ENCODE results near the gene RNF7. TPM values are rescaled to one million over a fixed set of nuclear protein-coding genes. Genes with fewer than 3 reads are reported as not detected.

Gene RNF7
- total RNA-seq, 1 experiment from 2014 or later, result 126 TPM

- Histone ChIP-seq H3K14ac (ENCODE audit: insufficient read depth, low read length) (no peak overlapping the region), H2BK15ac (ENCODE audit: low read depth, low read length) (no peak overlapping the region), H3K4me1 (ENCODE audit: insufficient read depth, low read length) (no peaks in the 10 kb centered on the region), H2BK12ac (ENCODE audit: insufficient read length, low read depth, low read length) (no peak overlapping the region), H3K18ac (ENCODE audit: insufficient read length, low read depth, low read length) (no peak overlapping the region), H4K20me1 (ENCODE audit: control insufficient read depth, insufficient read depth, insufficient read length) (no peaks in the 10 kb centered on the region), H3K27ac (ENCODE audit: insufficient read length, low read depth, low read length) (no peak overlapping the region), H3K4ac (ENCODE audit: low read depth, low read length) (no peak overlapping the region), H2BK120ac (ENCODE audit: low read depth, low read length, poor library complexity, severe bottlenecking) (no peak overlapping the region), H4K8ac (replicated peaks; ENCODE audit: insufficient read length, low read depth, low read length) (no peak overlapping the region), H4K5ac (ENCODE audit: insufficient read length, low read depth, low read length) (no peak overlapping the region), H2AK5ac (ENCODE audit: insufficient read length, low read length) (no peak overlapping the region), H3K79me1 (ENCODE audit: insufficient read depth, low read depth, low read length, poor library complexity, severe bottlenecking) (no peaks in the 10 kb centered on the region), H3K9me3 (ENCODE audit: control insufficient read depth, low read depth, low read length) (no peaks in the 10 kb centered on the region), H3T11ph (ENCODE audit: low read length) (no peak overlapping the region), H2BK20ac (ENCODE audit: low read depth, low read length, poor library complexity, severe bottlenecking) (no peak overlapping the region), H3K9ac (ENCODE audit: extremely low read depth, insufficient read length, low read length) (no peak overlapping the region), H4K91ac (ENCODE audit: insufficient read length, low read depth, low read length) (no peak overlapping the region), H3K56ac (ENCODE audit: insufficient read length, low read depth, low read length) (no peak overlapping the region), H3K4me2 (ENCODE audit: insufficient read depth, insufficient read length, low read length) (no peak overlapping the region), H3K23ac (ENCODE audit: insufficient read length, low read depth, low read length) (no peak overlapping the region), H3K27me3 (ENCODE audit: insufficient read depth, low read length) (no peaks in the 10 kb centered on the region), H3K23me2 (ENCODE audit: insufficient read length, low read depth, low read length, poor library complexity, severe bottlenecking) (no peaks in the 10 kb centered on the region), H3K79me2 (ENCODE audit: insufficient read depth, low read length) (no peaks in the 10 kb centered on the region), H2AFZ (ENCODE audit: low read length) (no peak overlapping the region), H2BK5ac (ENCODE audit: insufficient read length, low read length) (no peak overlapping the region)
- WGBS (ENCODE audit: extremely low coverage, insufficient read length, low lambda C conversion rate), result no CpG with 5 or more reads among the region's 6 CpGs
- peaks cover 4% of the 10 kb centered on the region for H3K27me3 Mint-ChIP-seq (ENCODE audit: low read depth)
- no peak for DNase-seq
- TF ChIP-seq CTCF (conservative IDR thresholded peaks at IDR 0.05), result no peak
- H3K27ac Mint-ChIP-seq, result no peak overlapping the region; a peak in 1 of 7 replicates
- no peaks in the 10 kb centered on the region; a peak in 1 of 7 replicates for H3K36me3 Mint-ChIP-seq (ENCODE audit: insufficient read depth in 1 of 3, low read depth in 3 of 3)
- no peak overlapping the region; a peak in 1 of 5 replicates for H3K4me3 Mint-ChIP-seq
- peaks cover 7 to 9% of the 10 kb centered on the region in 2 experiments for H3K4me1 Mint-ChIP-seq
- no peaks in the 10 kb centered on the region; a peak in 1 of 5 replicates for H3K9me3 Mint-ChIP-seq
Observed at GRCh38 chr3:141769221-141769894, 31.3 kb downstream of the RNF7 start.
